CD4-positive, alpha-beta T cell treated with Interleukin-12 subunit alpha and Interleukin-12 subunit beta, for 1 hour (primary cell): ENCODE results near the gene SMAD3.

ENCODE experiments used
- DNase-seq: peaks from one replicate; pipeline ENCODE4 v3.0.0-alpha.2; 2020

Gene SMAD3

GRCh38 chr15:67185621-67186225 is 120.3 kb downstream of the SMAD3 start:
- peak; percentile 9 for DNase-seq

GRCh38 chr15:67186226-67186649 is 120.8 kb downstream of the SMAD3 start:
- no peak for DNase-seq

- DNase-seq, result no peak
These were observed 121.3 kb downstream of the SMAD3 start for GRCh38 chr15:67186688-67187087.

GRCh38 chr15:67187351-67187854 is 122.0 kb downstream of the SMAD3 start:
- DNase-seq, result no peak

- no peak for DNase-seq
These were observed 123.3 kb downstream of the SMAD3 start for GRCh38 chr15:67188551-67189218.

- DNase-seq, result no peak
These were observed 124.1 kb downstream of the SMAD3 start for GRCh38 chr15:67189326-67190051.

GRCh38 chr15:67190326-67190725 is 124.9 kb downstream of the SMAD3 start:
- no peak for DNase-seq

- DNase-seq, result no peak
These were observed 125.4 kb downstream of the SMAD3 start for GRCh38 chr15:67190813-67191212.

- DNase-seq, result no peak
These were observed 126.9 kb downstream of the SMAD3 start for GRCh38 chr15:67192185-67192820.

- no peak for DNase-seq
These were observed 128.0 kb downstream of the SMAD3 start for GRCh38 chr15:67193223-67193990.

- no peak for DNase-seq
These were observed 129.0 kb downstream of the SMAD3 start for GRCh38 chr15:67194171-67195114.

GRCh38 chr15:67195305-67195704 is 129.9 kb downstream of the SMAD3 start:
- DNase-seq, result no peak

- no peak for DNase-seq
These were observed 130.8 kb downstream of the SMAD3 start for GRCh38 chr15:67196222-67196621.

- DNase-seq, result no peak
These were observed 131.4 kb downstream of the SMAD3 start for GRCh38 chr15:67196672-67197363.

GRCh38 chr15:67197364-67197695 is 131.9 kb downstream of the SMAD3 start:
- no peak for DNase-seq

GRCh38 chr15:67198157-67198754 is 132.9 kb downstream of the SMAD3 start:
- DNase-seq, result no peak

- DNase-seq, result no peak
These were observed 134.0 kb downstream of the SMAD3 start for GRCh38 chr15:67199391-67199790.

- no peak for DNase-seq
These were observed 134.7 kb downstream of the SMAD3 start for GRCh38 chr15:67199881-67200763.

GRCh38 chr15:67201136-67201535 is 135.7 kb downstream of the SMAD3 start:
- no peak for DNase-seq
